Kidney epithelial cell (primary cell): ENCODE results near the gene EXT2. TPM values are rescaled to one million over a fixed set of nuclear protein-coding genes. Genes with fewer than 3 reads are reported as not detected.

ENCODE experiments used
- DNase-seq: peaks from one replicate; pipeline ENCODE4 v3.0.0-alpha.2; 2010; ENCODE audit warnings: low read depth
- H3K27me3 ChIP-seq: 2 replicates; pipeline ENCODE4 v1.6.0; 2011; ENCODE audit warnings: low read length; ENCODE audit not compliant: control insufficient read depth, insufficient read depth
- H3K36me3 ChIP-seq: 2 replicates; pipeline ENCODE4 v1.5.1; 2011; ENCODE audit warnings: low read length; ENCODE audit not compliant: control insufficient read depth, insufficient read depth
- H3K4me3 ChIP-seq: 2 replicates; pipeline ENCODE4 v1.5.1; 2011; ENCODE audit warnings: low read depth, mild to moderate bottlenecking, control low read depth, low read length
- total RNA-seq: library from RNA; depleted of rRNA; stranded (reverse); fragments of >200 nt; gene quantifications from 2 replicates; pipeline ENCODE4 v1.2.3, GENCODE V29; 2015
- TF ChIP-seq, protein P1 (sequence below): IDR thresholded peaks from 2 replicates; pipeline ENCODE4 v1.5.1; 2011; ENCODE audit warnings: mild to moderate bottlenecking, moderate library complexity, low read length, control low read depth, inconsistent platforms; ENCODE audit not compliant: insufficient read depth, poor library complexity, severe bottlenecking

Gene EXT2
- total RNA-seq, 1 donor from 2014 or later, result 83.5 TPM

- DNase-seq, result no peak
These were observed 171.7 kb downstream of the EXT2 start for GRCh38 chr11:44267006-44267749.

DNA sequence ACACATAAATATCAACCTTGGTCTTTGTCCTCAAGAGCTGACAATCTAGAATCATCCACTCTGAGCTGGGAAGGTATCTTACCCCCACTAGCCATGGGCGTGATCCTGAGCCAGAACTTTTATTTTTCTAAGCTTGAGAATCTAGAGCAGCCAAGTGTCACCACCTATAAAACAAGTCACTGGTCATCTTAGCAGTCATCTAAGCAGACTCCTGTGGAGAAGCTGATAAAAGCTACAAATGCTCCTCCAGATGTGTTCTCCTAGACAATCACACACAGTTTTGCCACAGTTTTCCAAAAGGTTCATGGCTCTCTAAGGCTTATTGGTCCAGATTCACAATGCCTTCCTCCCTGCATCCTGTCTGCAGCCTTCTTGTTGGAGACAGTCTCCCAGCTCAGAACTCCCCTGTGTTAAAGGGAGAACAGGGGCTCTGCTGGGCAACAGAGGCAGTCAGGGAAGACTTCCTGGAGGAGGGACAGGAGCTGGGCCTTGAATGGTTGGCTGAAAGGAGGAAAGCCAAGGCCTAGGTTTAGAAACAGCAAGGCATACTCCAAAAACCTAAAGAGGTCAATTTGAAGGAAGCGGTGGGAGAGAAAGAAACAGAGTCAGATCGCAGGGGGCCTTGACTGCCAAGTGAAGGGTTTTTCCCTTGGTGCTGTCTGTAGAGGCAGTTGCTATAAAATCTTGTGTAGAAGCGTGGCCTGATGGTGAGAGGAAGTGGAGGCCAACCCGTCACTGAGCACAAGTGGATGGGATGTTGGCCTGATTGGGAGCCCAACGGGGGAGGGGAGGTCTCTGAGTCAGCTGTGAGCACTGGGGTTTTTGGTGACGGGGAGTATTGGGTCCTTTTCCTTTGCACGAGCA, 172.5 kb downstream of the EXT2 start:
- Histone ChIP-seq H3K27me3 (peaks cover 2% of the 10 kb centered on the region), H3K36me3 (no peaks in the 10 kb centered on the region), H3K4me3 (no peak overlapping the region)
- TF ChIP-seq, protein P1, sequence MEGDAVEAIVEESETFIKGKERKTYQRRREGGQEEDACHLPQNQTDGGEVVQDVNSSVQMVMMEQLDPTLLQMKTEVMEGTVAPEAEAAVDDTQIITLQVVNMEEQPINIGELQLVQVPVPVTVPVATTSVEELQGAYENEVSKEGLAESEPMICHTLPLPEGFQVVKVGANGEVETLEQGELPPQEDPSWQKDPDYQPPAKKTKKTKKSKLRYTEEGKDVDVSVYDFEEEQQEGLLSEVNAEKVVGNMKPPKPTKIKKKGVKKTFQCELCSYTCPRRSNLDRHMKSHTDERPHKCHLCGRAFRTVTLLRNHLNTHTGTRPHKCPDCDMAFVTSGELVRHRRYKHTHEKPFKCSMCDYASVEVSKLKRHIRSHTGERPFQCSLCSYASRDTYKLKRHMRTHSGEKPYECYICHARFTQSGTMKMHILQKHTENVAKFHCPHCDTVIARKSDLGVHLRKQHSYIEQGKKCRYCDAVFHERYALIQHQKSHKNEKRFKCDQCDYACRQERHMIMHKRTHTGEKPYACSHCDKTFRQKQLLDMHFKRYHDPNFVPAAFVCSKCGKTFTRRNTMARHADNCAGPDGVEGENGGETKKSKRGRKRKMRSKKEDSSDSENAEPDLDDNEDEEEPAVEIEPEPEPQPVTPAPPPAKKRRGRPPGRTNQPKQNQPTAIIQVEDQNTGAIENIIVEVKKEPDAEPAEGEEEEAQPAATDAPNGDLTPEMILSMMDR, result no peak
- no peak for DNase-seq

More at GRCh38 chr11:44267006-44267749, 171.7 kb downstream of the EXT2 start:
- Histone ChIP-seq H3K36me3 (no peaks in the 10 kb centered on the region), H3K27me3 (peaks cover 2% of the 10 kb centered on the region), H3K4me3 (no peak overlapping the region)
- TF ChIP-seq, protein P1, result no peak

- no peaks in the 10 kb centered on the region for H3K36me3 ChIP-seq
- TF ChIP-seq, protein P1, result no peak
- peaks cover 2% of the 10 kb centered on the region for H3K27me3 ChIP-seq
- H3K4me3 ChIP-seq, result no peak overlapping the region
- no peak for DNase-seq
These were observed 173.2 kb downstream of the EXT2 start for GRCh38 chr11:44268614-44269080.

DNA sequence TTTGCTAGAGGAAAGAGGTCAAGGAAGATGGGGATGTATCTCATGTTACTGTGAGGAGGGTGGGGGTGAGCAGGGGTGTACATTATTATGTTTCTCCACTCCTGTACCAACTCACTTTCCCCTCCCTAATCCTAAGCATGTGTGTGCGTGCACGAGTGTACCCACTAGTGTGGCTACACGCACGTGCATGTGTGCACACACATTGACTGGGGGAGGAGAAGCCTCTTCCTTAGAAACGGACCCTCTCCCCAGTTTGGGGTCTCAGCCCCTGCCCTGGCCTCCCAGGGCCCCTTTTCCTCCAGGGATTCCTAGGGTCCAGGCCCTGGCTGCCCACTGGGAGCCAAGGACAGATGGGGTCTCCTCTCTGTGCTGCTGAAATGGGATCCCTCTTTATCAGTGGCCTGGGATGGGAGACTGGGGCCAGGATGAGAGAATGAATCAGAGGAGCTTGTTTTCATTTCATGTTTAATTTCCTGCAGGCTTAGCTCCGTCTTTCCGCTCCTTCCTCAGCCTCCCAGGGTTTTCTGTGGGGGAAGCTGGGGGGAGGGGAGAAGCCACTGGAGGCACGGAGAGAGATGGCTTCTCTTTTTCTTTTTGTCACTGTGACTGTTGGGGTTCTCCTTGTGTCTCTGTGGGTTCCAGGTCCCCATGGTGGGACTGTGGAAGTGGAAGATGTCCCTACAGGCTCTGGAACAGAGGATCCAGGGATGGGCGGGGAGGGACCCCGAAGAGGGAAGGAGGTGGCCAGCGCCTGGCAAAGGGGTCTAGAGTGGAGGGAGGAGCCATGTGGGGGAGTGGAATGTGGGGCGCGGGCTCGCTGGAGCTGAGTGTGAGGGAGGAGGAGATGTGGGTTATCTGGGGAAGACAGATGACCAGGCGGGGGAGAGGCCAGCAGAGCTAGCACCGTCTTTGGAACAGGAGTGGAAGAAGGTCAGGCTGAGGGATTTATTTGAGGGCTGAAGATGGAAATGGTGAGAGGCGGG, 174.2 kb downstream of the EXT2 start:
- DNase-seq, result no peak
- TF ChIP-seq, protein P1, result no peak
- no peaks in the 10 kb centered on the region for H3K36me3 ChIP-seq
- H3K27me3 ChIP-seq, result peaks cover 2% of the 10 kb centered on the region
- no peak overlapping the region for H3K4me3 ChIP-seq
